Parathyroid adenoma (tissue), 2 donors: ENCODE data around the gene TRIM24.

ENCODE experiments used
- H2AFZ ChIP-seq: fragments of 300-600 bp; sonication (generic); one replicate; pipeline ENCODE4 v1.7.0; 2017; ENCODE audit warnings: antibody characterized with exemption, mild to moderate bottlenecking
- H3K27ac ChIP-seq: fragments of 300-600 bp; sonication (generic); one replicate; pipeline ENCODE4 v1.7.0; 2017
- H3K27me3 ChIP-seq: fragments of 300-600 bp; sonication (generic); one replicate; pipeline ENCODE4 v1.7.0; 2017; ENCODE audit warnings: low read length; ENCODE audit not compliant: control insufficient read depth, insufficient read depth
- H3K36me3 ChIP-seq: fragments of 300-600 bp; sonication (generic); one replicate; pipeline ENCODE4 v1.7.0; 2017; ENCODE audit warnings: low read length; ENCODE audit not compliant: control insufficient read depth, insufficient read depth
- H3K4me1 ChIP-seq: fragments of 300-600 bp; sonication (generic); one replicate; pipeline ENCODE4 v1.7.0; 2017; ENCODE audit warnings: control low read depth
- H3K4me2 ChIP-seq: fragments of 300-600 bp; sonication (generic); one replicate; pipeline ENCODE4 v1.7.0; 2017; ENCODE audit warnings: low read length
- H3K4me3 ChIP-seq: fragments of 300-600 bp; sonication (generic); one replicate; pipeline ENCODE4 v1.7.0; 2017; ENCODE audit warnings: low read depth, low read length
- H3K79me2 ChIP-seq: fragments of 300-600 bp; sonication (generic); one replicate; pipeline ENCODE4 v1.7.0; 2017; ENCODE audit warnings: control low read depth
- H3K9ac ChIP-seq: fragments of 300-600 bp; sonication (generic); one replicate; pipeline ENCODE4 v1.7.0; 2017; ENCODE audit warnings: mild to moderate bottlenecking
- H3K9me3 ChIP-seq: fragments of 300-600 bp; sonication (generic); one replicate; pipeline ENCODE4 v1.7.0; 2017; ENCODE audit warnings: low read length; ENCODE audit not compliant: control insufficient read depth
- TF ChIP-seq, protein P1 (sequence below): fragments of 300-600 bp; sonication (generic); IDR thresholded peaks from one replicate; pipeline ENCODE4 v1.7.0; 2017; ENCODE audit warnings: antibody characterized with exemption, mild to moderate bottlenecking
- donor health status: primary hyperparathyroidism.

Gene TRIM24

DNA sequence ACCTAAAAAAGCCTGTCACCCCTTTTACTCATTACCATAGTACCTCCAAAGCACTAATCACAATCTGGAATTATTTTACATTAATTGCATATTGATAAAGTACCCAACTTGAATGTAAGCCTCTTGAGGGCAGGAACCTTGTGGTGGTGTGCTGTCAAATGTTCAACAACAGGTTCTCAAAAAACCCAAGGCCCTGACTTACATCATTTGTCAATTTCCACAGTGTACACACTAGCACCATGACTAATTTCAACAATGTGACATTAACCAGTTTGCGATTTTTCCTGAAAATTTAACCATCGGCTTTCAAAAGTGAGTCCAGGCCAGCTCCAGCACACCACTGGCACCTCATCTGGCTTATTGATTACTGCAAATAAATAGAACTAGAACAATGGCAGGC is 153.6 kb downstream of the TRIM24 start:
- Histone ChIP-seq H2AFZ (no peak overlapping the region), H3K9me3 (no peaks in the 10 kb centered on the region), H3K36me3 (no peaks in the 10 kb centered on the region), H3K4me2 (no peak overlapping the region), H3K4me3 (no peak overlapping the region), H3K79me2 (no peaks in the 10 kb centered on the region), H3K27me3 (no peaks in the 10 kb centered on the region), H3K27ac (no peak overlapping the region), H3K9ac (no peak overlapping the region), H3K4me1 (no peaks in the 10 kb centered on the region)
- TF ChIP-seq, protein P1, sequence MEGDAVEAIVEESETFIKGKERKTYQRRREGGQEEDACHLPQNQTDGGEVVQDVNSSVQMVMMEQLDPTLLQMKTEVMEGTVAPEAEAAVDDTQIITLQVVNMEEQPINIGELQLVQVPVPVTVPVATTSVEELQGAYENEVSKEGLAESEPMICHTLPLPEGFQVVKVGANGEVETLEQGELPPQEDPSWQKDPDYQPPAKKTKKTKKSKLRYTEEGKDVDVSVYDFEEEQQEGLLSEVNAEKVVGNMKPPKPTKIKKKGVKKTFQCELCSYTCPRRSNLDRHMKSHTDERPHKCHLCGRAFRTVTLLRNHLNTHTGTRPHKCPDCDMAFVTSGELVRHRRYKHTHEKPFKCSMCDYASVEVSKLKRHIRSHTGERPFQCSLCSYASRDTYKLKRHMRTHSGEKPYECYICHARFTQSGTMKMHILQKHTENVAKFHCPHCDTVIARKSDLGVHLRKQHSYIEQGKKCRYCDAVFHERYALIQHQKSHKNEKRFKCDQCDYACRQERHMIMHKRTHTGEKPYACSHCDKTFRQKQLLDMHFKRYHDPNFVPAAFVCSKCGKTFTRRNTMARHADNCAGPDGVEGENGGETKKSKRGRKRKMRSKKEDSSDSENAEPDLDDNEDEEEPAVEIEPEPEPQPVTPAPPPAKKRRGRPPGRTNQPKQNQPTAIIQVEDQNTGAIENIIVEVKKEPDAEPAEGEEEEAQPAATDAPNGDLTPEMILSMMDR = no peak

DNA sequence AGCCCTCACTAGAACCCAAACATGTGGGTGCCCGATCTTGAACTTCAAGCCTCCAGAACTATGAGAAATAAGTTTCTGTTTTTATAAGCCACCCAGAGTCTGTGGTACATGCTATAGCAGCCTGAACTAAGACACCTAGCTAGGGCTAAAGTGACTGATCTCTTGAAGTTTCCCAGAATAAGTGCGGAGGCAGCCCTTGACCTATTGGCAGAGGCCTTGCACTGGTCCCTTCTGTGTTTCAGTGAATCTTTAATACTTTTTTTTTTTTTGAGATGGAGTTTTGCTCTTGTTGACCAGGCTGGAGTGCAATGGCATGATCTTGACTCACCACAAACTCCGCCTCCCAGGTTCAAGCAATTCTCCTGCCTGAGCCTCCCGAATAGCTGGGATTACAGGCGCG is 156.0 kb downstream of the TRIM24 start:
- no peak overlapping the region for H3K9ac ChIP-seq
- H3K27me3 ChIP-seq = no peaks in the 10 kb centered on the region
- no peaks in the 10 kb centered on the region for H3K4me1 ChIP-seq
- H2AFZ ChIP-seq = no peak overlapping the region
- no peak overlapping the region for H3K27ac ChIP-seq
- H3K79me2 ChIP-seq = no peaks in the 10 kb centered on the region
- TF ChIP-seq, protein P1 = no peak
- no peak overlapping the region for H3K4me2 ChIP-seq
- H3K9me3 ChIP-seq = no peaks in the 10 kb centered on the region
- H3K36me3 ChIP-seq = no peaks in the 10 kb centered on the region
- no peak overlapping the region for H3K4me3 ChIP-seq

DNA sequence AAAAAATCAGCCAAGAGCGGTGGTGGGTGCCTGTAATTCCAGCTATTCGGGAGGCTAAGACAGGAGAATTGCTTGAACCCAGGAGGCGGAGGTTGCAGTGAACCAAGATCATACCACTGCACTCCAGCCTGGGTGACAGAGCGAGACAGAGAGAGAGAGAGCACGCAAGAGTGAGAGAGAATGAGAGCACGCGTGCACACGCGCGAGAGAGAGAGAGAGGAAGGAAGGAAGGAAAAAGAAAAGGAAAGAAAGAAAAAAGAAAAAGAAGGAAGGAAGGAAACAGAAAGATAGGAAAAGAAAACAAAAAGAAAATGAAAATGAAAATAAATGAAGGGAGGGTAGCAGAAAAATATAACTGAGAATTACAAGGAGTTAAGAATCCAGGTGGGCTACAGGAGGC is 158.4 kb downstream of the TRIM24 start:
- H3K4me2 ChIP-seq = no peak overlapping the region
- H3K36me3 ChIP-seq = no peaks in the 10 kb centered on the region
- no peaks in the 10 kb centered on the region for H3K79me2 ChIP-seq
- no peaks in the 10 kb centered on the region for H3K27me3 ChIP-seq
- TF ChIP-seq, protein P1 = no peak
- no peak overlapping the region for H3K27ac ChIP-seq
- no peaks in the 10 kb centered on the region for H3K9me3 ChIP-seq
- H3K4me3 ChIP-seq = no peak overlapping the region
- H3K9ac ChIP-seq = no peak overlapping the region
- H2AFZ ChIP-seq = no peak overlapping the region
- no peaks in the 10 kb centered on the region for H3K4me1 ChIP-seq

DNA sequence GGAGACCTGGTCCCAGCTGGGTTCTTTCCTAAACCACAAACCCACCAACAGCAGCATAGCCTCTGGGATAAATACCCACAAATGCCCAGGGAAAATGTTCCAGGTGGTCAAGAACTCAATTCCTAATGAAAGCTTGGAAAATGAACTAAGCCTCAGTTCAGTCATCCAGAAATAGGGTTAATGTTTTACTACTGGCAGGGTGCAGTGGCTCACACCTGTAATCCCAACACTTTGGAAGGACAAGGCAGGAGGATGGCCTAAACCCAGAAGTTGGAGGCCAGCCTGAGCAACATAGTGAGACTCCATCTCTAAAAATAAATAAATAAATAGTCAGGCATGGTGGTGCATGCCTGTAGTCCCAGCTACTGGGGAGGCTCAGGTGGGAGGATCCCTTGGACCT is 158.9 kb downstream of the TRIM24 start:
- Histone ChIP-seq H3K79me2 (no peaks in the 10 kb centered on the region), H3K27ac (no peak overlapping the region), H3K9me3 (no peaks in the 10 kb centered on the region), H3K4me2 (no peak overlapping the region), H3K27me3 (no peaks in the 10 kb centered on the region), H3K4me3 (no peak overlapping the region), H2AFZ (no peak overlapping the region), H3K4me1 (no peaks in the 10 kb centered on the region), H3K9ac (no peak overlapping the region), H3K36me3 (no peaks in the 10 kb centered on the region)
- TF ChIP-seq, protein P1 = no peak

DNA sequence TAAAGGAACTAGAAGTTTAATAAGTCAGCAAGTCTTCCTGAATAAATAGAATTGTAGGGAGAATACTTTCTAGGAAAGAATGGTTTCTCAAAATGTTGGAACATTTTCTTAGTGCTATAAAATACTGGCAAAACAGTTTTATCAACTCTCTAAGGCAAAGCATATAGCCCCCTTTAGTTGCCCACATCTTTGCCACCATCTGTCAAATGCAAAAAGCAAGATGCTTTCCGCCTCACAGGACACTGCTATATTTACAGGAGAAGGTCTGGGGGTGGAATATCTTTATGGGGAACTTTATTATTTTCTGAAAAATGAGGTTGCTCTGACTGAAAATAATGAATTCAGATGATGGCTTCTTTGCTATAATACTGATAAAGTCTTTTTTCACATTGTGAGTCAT is 162.8 kb downstream of the TRIM24 start:
- Histone ChIP-seq H3K9me3 (no peaks in the 10 kb centered on the region), H3K4me1 (no peaks in the 10 kb centered on the region), H3K4me3 (no peak overlapping the region), H3K27ac (no peak overlapping the region), H3K27me3 (no peaks in the 10 kb centered on the region), H3K9ac (no peak overlapping the region), H3K4me2 (no peak overlapping the region), H2AFZ (no peak overlapping the region), H3K36me3 (no peaks in the 10 kb centered on the region), H3K79me2 (no peaks in the 10 kb centered on the region)
- TF ChIP-seq, protein P1 = no peak
